H9 (cell line): ENCODE results near the gene UTS2. TPM values are rescaled to one million over a fixed set of nuclear protein-coding genes. Genes with fewer than 3 reads are reported as not detected.

Experiments
- DNase-seq: peaks from one replicate; pipeline ENCODE4 v3.0.0-alpha.2; 2017
- H2AFZ ChIP-seq: one replicate; pipeline ENCODE4 v1.6.1; 2013; ENCODE audit warnings: mild to moderate bottlenecking, low read length, control low read depth, moderate library complexity
- H2AK5ac ChIP-seq: 2 replicates; pipeline ENCODE4 v1.6.1; 2013; ENCODE audit warnings: low read length, control low read depth, mixed read lengths; ENCODE audit not compliant: insufficient read length
- H2BK120ac ChIP-seq: one replicate; pipeline ENCODE4 v1.6.1; 2013; ENCODE audit warnings: low read depth, mild to moderate bottlenecking, low read length, control low read depth, inconsistent platforms; ENCODE audit not compliant: poor library complexity, severe bottlenecking
- H2BK12ac ChIP-seq: 2 replicates; pipeline ENCODE4 v1.6.1; 2013; ENCODE audit warnings: low read length, control low read depth, mixed read lengths, low read depth; ENCODE audit not compliant: insufficient read length
- H2BK15ac ChIP-seq: 2 replicates; pipeline ENCODE4 v1.6.1; 2013; ENCODE audit warnings: low read depth, low read length, control low read depth
- H2BK20ac ChIP-seq: one replicate; pipeline ENCODE4 v1.6.1; 2013; ENCODE audit warnings: low read depth, mild to moderate bottlenecking, low read length, control low read depth, inconsistent platforms; ENCODE audit not compliant: poor library complexity, severe bottlenecking
- H2BK5ac ChIP-seq: 2 replicates; pipeline ENCODE4 v1.6.1; 2013; ENCODE audit warnings: low read length, control low read depth, mixed read lengths; ENCODE audit not compliant: insufficient read length
- H3K14ac ChIP-seq: 2 replicates; pipeline ENCODE4 v1.6.1; 2013; ENCODE audit warnings: low read length, control low read depth; ENCODE audit not compliant: insufficient read depth
- H3K18ac ChIP-seq: 2 replicates; pipeline ENCODE4 v1.6.1; 2013; ENCODE audit warnings: low read depth, mild to moderate bottlenecking, mixed read lengths, low read length, control low read depth; ENCODE audit not compliant: insufficient read length
- H3K23ac ChIP-seq: 2 replicates; pipeline ENCODE4 v1.6.1; 2013; ENCODE audit warnings: low read length, control low read depth, mixed read lengths, low read depth; ENCODE audit not compliant: insufficient read length
- H3K23me2 ChIP-seq: 2 replicates; pipeline ENCODE4 v1.6.1; 2013; ENCODE audit warnings: low read depth, mild to moderate bottlenecking, mixed read lengths, low read length, control low read depth; ENCODE audit not compliant: insufficient read length, poor library complexity, severe bottlenecking
- H3K27ac ChIP-seq: 2 replicates; pipeline ENCODE4 v1.5.1; 2013; ENCODE audit warnings: low read length, control low read depth, mixed read lengths, low read depth; ENCODE audit not compliant: insufficient read length
- H3K27me3 ChIP-seq: 2 replicates; pipeline ENCODE4 v1.6.1; 2013; ENCODE audit warnings: low read length, control low read depth, inconsistent platforms; ENCODE audit not compliant: insufficient read depth
- H3K4ac ChIP-seq: 2 replicates; pipeline ENCODE4 v1.6.1; 2013; ENCODE audit warnings: low read depth, mild to moderate bottlenecking, control low read depth, inconsistent platforms, low read length, moderate library complexity
- H3K4me1 ChIP-seq: 2 replicates; pipeline ENCODE4 v1.6.1; 2013; ENCODE audit warnings: low read length, control low read depth, inconsistent platforms; ENCODE audit not compliant: insufficient read depth
- H3K4me2 ChIP-seq: 2 replicates; pipeline ENCODE4 v1.6.1; 2013; ENCODE audit warnings: low read length, control low read depth, mixed read lengths; ENCODE audit not compliant: insufficient read length, insufficient read depth
- H3K56ac ChIP-seq: 2 replicates; pipeline ENCODE4 v1.6.1; 2013; ENCODE audit warnings: low read depth, mild to moderate bottlenecking, mixed read lengths, low read length, control low read depth; ENCODE audit not compliant: insufficient read length
- H3K79me1 ChIP-seq: 2 replicates; pipeline ENCODE4 v1.6.1; 2013; ENCODE audit warnings: low read depth, mild to moderate bottlenecking, moderate library complexity, low read length, control low read depth, inconsistent platforms; ENCODE audit not compliant: insufficient read depth, poor library complexity, severe bottlenecking
- H3K79me2 ChIP-seq: 2 replicates; pipeline ENCODE4 v1.6.1; 2013; ENCODE audit warnings: low read length, control low read depth, inconsistent platforms; ENCODE audit not compliant: insufficient read depth
- H3K9ac ChIP-seq: 2 replicates; pipeline ENCODE4 v1.6.1; 2013; ENCODE audit warnings: low read length, control low read depth, mixed read lengths; ENCODE audit not compliant: insufficient read length; ENCODE audit errors: extremely low read depth
- H3K9me3 ChIP-seq: one replicate; pipeline ENCODE4 v1.6.1; 2013; ENCODE audit warnings: low read depth, low read length, inconsistent platforms; ENCODE audit not compliant: control insufficient read depth
- H3T11ph ChIP-seq: one replicate; pipeline ENCODE4 v1.6.1; 2013; ENCODE audit warnings: mild to moderate bottlenecking, low read length, control low read depth, inconsistent platforms
- H4K20me1 ChIP-seq: one replicate; pipeline ENCODE4 v1.6.1; 2013; ENCODE audit not compliant: control insufficient read depth, insufficient read length, insufficient read depth
- H4K5ac ChIP-seq: 2 replicates; pipeline ENCODE4 v1.6.1; 2013; ENCODE audit warnings: low read depth, mild to moderate bottlenecking, mixed read lengths, low read length, control low read depth; ENCODE audit not compliant: insufficient read length
- H4K8ac ChIP-seq: replicated peaks from 2 replicates; pipeline ENCODE4 v1.6.1; 2013; ENCODE audit warnings: low read length, control low read depth, mixed read lengths, low read depth; ENCODE audit not compliant: insufficient read length
- H4K91ac ChIP-seq: 2 replicates; pipeline ENCODE4 v1.6.1; 2013; ENCODE audit warnings: low read depth, mild to moderate bottlenecking, moderate library complexity, mixed read lengths, low read length, control low read depth; ENCODE audit not compliant: insufficient read length
- H3K27ac Mint-ChIP-seq, 3 experiments: 2 replicates in 2 of 3; 3 replicates in 1 of 3; pipeline ENCODE4 v1.8.0; 2020 to 2021; ENCODE audit warnings: mixed read lengths in 3 of 3, mild to moderate bottlenecking in 1 of 3, moderate library complexity in 1 of 3
- H3K27me3 Mint-ChIP-seq: 2 replicates; pipeline ENCODE4 v1.8.0; 2021; ENCODE audit warnings: low read depth, mild to moderate bottlenecking, moderate library complexity, mixed read lengths
- H3K36me3 Mint-ChIP-seq, 3 experiments: 2 replicates in 2 of 3; 3 replicates in 1 of 3; pipeline ENCODE4 v1.8.0; 2020 to 2021; ENCODE audit warnings: low read depth in 3 of 3, mixed read lengths in 3 of 3; ENCODE audit not compliant: insufficient read depth in 1 of 3
- H3K4me1 Mint-ChIP-seq, 2 experiments: 2 replicates each; pipeline ENCODE4 v1.8.0; 2020; ENCODE audit warnings: mixed read lengths in 2 of 2
- H3K4me3 Mint-ChIP-seq, 2 experiments: 2 replicates in 1 of 2; 3 replicates in 1 of 2; pipeline ENCODE4 v1.8.0; 2020 to 2021; ENCODE audit warnings: mild to moderate bottlenecking in 2 of 2, mixed read lengths in 2 of 2, moderate library complexity in 1 of 2
- H3K9me3 Mint-ChIP-seq, 2 experiments: 2 replicates in 1 of 2; 3 replicates in 1 of 2; pipeline ENCODE4 v1.8.0; 2020; ENCODE audit warnings: mild to moderate bottlenecking in 2 of 2, mixed read lengths in 2 of 2, moderate library complexity in 1 of 2
- CTCF ChIP-seq: fragments of 200-600 bp; sonication (generic); conservative IDR thresholded peaks from 3 replicates; pipeline ENCODE4 v1.8.0; 2021; ENCODE audit warnings: antibody characterized with exemption, mild to moderate bottlenecking
- WGBS: extraction: QIAGEN DNeasy Blood & Tissue Kit; methylation state at CpG from one replicate; pipeline ENCODE4 v1.1.7; 2013; ENCODE audit warnings: missing lambda C conversion rate, low lambda C conversion rate, mixed read lengths; ENCODE audit not compliant: insufficient read length; ENCODE audit errors: extremely low coverage; 5-methylcytosine and 5-hydroxymethylcytosine counted together
- total RNA-seq: library from RNA; stranded (reverse); gene quantifications from 2 replicates; pipeline ENCODE4 v1.2.1, GENCODE V29; 2021

The UTS2 gene
- total RNA-seq, 1 experiment from 2014 or later, result not detected

- H3K36me3 Mint-ChIP-seq, result no peaks in the 10 kb centered on the region; a peak in 1 of 7 replicates
- DNase-seq, result no peak
Measured at GRCh38 chr1:7861452-7861851, 8.6 kb upstream of the UTS2 start.

More at GRCh38 chr1:7861452-7861851, 8.6 kb upstream of the UTS2 start:
- no peaks in the 10 kb centered on the region for H3K23me2 ChIP-seq
- no peak overlapping the region for H3K9ac ChIP-seq
- Mint-ChIP-seq H3K27me3 (no peaks in the 10 kb centered on the region; the same call in 1 of the 2 replicates), H3K4me3 (no peak overlapping the region), H3K27ac (peak overlapping the region in 1 of 3 experiments; percentile 62; a peak in 1 of 7 replicates), H3K4me1 (peaks cover 0 to 1% of the 10 kb centered on the region in 2 experiments; a peak in 2 of 4 replicates), H3K9me3 (no peaks in the 10 kb centered on the region)
- H3K18ac ChIP-seq, result no peak overlapping the region
- TF ChIP-seq CTCF, result no peak
- H4K5ac ChIP-seq, result no peak overlapping the region
- no peak overlapping the region for H2AFZ ChIP-seq
- no peak overlapping the region for H3T11ph ChIP-seq
- H3K4me1 ChIP-seq, result no peaks in the 10 kb centered on the region
- no peak overlapping the region for H3K4ac ChIP-seq
- WGBS, result no CpG with 5 or more reads among the region's 15 CpGs
- H3K27me3 ChIP-seq, result no peaks in the 10 kb centered on the region
- no peak overlapping the region for H2AK5ac ChIP-seq
- no peak overlapping the region for H2BK12ac ChIP-seq
- no peaks in the 10 kb centered on the region for H3K79me1 ChIP-seq
- H3K4me2 ChIP-seq, result no peak overlapping the region
- H2BK120ac ChIP-seq, result no peak overlapping the region
- no peaks in the 10 kb centered on the region for H3K79me2 ChIP-seq
- H2BK15ac ChIP-seq, result no peak overlapping the region
- H3K9me3 ChIP-seq, result no peaks in the 10 kb centered on the region
- no peak overlapping the region for H3K56ac ChIP-seq
- no peak overlapping the region for H3K14ac ChIP-seq
- no peaks in the 10 kb centered on the region for H4K20me1 ChIP-seq
- H4K8ac ChIP-seq, result no peak overlapping the region
- H3K23ac ChIP-seq, result no peak overlapping the region
- no peak overlapping the region for H2BK20ac ChIP-seq
- H4K91ac ChIP-seq, result no peak overlapping the region
- H2BK5ac ChIP-seq, result no peak overlapping the region
- H3K27ac ChIP-seq, result no peak overlapping the region
